Measurements from ENCODE around the gene SPNS2. TPM values are rescaled to one million over a fixed set of nuclear protein-coding genes. Genes with fewer than 3 reads are reported as not detected.

SPNS2 gene
- total RNA-seq, 1 experiment from 2014 or later = 0.33 TPM

GRCh38 chr17:4560421-4560820, 61.7 kb downstream of the SPNS2 start, which contains the start of gene GGT6:
Gene GGT6, minus strand, starts transcription at chr17:4560577. Its CDS starts 56 bp downstream, at chr17:4560521.
- H3K36me3 Mint-ChIP-seq (ENCODE audit: insufficient read depth in 1 of 3, low read depth in 3 of 3) = no peaks in the 10 kb centered on the region
- Histone ChIP-seq H2BK120ac (ENCODE audit: low read depth, low read length, poor library complexity, severe bottlenecking) (no peak within 1 kb of the TSS), H4K91ac (ENCODE audit: insufficient read length, low read depth, low read length) (no peak within 1 kb of the TSS), H3K9me3 (ENCODE audit: control insufficient read depth, low read depth, low read length) (no peaks in the 10 kb centered on the region), H4K8ac (replicated peaks; ENCODE audit: insufficient read length, low read depth, low read length) (no peak within 1 kb of the TSS), H2AFZ (ENCODE audit: low read length) (no peak within 1 kb of the TSS), H2BK12ac (ENCODE audit: insufficient read length, low read depth, low read length) (no peak within 1 kb of the TSS), H3K79me2 (ENCODE audit: insufficient read depth, low read length) (no peaks in the 10 kb centered on the region), H4K5ac (ENCODE audit: insufficient read length, low read depth, low read length) (no peak within 1 kb of the TSS), H4K20me1 (ENCODE audit: control insufficient read depth, insufficient read depth, insufficient read length) (no peaks in the 10 kb centered on the region), H3K23me2 (ENCODE audit: insufficient read length, low read depth, low read length, poor library complexity, severe bottlenecking) (no peaks in the 10 kb centered on the region), H3K14ac (ENCODE audit: insufficient read depth, low read length) (no peak within 1 kb of the TSS), H3K79me1 (ENCODE audit: insufficient read depth, low read depth, low read length, poor library complexity, severe bottlenecking) (no peaks in the 10 kb centered on the region), H3K9ac (ENCODE audit: extremely low read depth, insufficient read length, low read length) (no peak within 1 kb of the TSS), H3K27me3 (ENCODE audit: insufficient read depth, low read length) (no peaks in the 10 kb centered on the region), H3K56ac (ENCODE audit: insufficient read length, low read depth, low read length) (no peak within 1 kb of the TSS), H3K4me1 (ENCODE audit: insufficient read depth, low read length) (peaks cover 4% of the 10 kb centered on the region; the same call in 1 of the 2 replicates), H3K4ac (ENCODE audit: low read depth, low read length) (no peak within 1 kb of the TSS), H3K18ac (ENCODE audit: insufficient read length, low read depth, low read length) (no peak within 1 kb of the TSS), H2BK5ac (ENCODE audit: insufficient read length, low read length) (no peak within 1 kb of the TSS), H3K27ac (ENCODE audit: insufficient read length, low read depth, low read length) (no peak within 1 kb of the TSS), H2BK15ac (ENCODE audit: low read depth, low read length) (no peak within 1 kb of the TSS), H3K4me2 (ENCODE audit: insufficient read depth, insufficient read length, low read length) (no peak within 1 kb of the TSS), H3T11ph (ENCODE audit: low read length) (no peak within 1 kb of the TSS), H2AK5ac (ENCODE audit: insufficient read length, low read length) (no peak within 1 kb of the TSS), H3K23ac (ENCODE audit: insufficient read length, low read depth, low read length) (no peak within 1 kb of the TSS), H2BK20ac (ENCODE audit: low read depth, low read length, poor library complexity, severe bottlenecking) (no peak within 1 kb of the TSS)
- H3K9me3 Mint-ChIP-seq = no peaks in the 10 kb centered on the region
- TF ChIP-seq CTCF (conservative IDR thresholded peaks at IDR 0.05) = no peak
- H3K4me1 Mint-ChIP-seq = peaks cover 22 to 29% of the 10 kb centered on the region in 2 experiments
- DNase-seq = no peak
- no peak within 1 kb of the TSS; a peak in 1 of 7 replicates for H3K27ac Mint-ChIP-seq
- H3K4me3 Mint-ChIP-seq = no peak within 1 kb of the TSS
- peaks cover 10% of the 10 kb centered on the region; the same call in 1 of the 2 replicates for H3K27me3 Mint-ChIP-seq (ENCODE audit: low read depth)
- WGBS (ENCODE audit: extremely low coverage, insufficient read length, low lambda C conversion rate) = no CpG with 5 or more reads among the region's 12 CpGs
